ENCODE data around the gene FTO.

DNA sequence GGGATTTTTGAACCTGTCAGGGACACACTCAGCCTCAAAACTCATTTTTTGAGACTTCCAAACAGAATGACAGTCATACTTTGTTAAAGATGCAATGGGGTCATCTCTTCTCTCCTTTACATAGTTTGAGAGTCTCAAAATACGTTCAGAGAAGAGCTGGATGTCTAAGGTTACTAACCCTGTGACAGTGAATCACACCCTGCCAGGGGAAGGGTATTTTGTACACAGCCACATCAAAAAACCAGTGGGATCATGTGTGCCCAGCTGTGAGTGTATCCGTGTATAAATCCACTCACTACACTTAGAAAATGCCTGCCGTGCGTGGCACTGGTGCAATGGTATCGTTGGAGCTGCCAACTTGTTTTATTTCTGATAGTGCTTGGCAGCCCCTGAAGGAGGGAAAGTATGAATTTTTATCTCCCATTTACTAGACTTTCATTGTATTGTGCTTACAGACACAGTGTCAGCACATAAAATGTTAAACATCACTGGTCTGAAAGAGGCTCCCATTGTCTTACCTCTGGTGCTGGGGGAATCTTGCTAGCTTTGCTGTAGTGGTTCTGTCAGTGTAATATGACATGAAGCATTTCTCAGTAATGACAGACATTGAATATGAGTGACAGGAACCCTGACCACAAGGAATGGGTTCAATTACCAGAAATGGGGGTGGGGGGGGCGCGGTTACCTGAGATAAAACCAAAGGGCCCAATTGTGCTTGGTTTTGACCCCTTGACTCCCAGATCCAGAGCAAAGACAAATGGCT, 256.3 kb downstream of the FTO start:
- TF ChIP-seq GATA3 (IDR thresholded peaks at IDR 0.05; ENCODE audit: low read depth, low read length) (no peak), GATA2 (IDR thresholded peaks at IDR 0.05; ENCODE audit: low read depth, low read length) (no peak)
